Thyroid gland (tissue), 4 donors: ENCODE results near the gene PDZD7.

Source experiments
- CTCF ChIP-seq, 6 experiments: fragments of 200-600 bp in 3 of 6; fragments of 450-650 bp in 3 of 6; sonication (generic) in 3 of 6; IDR thresholded peaks; one replicate each; pipeline ENCODE4 v1.5.1; 2016 to 2019; ENCODE audit warnings: antibody characterized with exemption in 6 of 6, mild to moderate bottlenecking in 2 of 6, inconsistent platforms in 1 of 6, moderate library complexity in 1 of 6
- POLR2A ChIP-seq, 2 donors: fragments of 450-650 bp; IDR thresholded peaks; one replicate each; pipeline ENCODE4 v1.6.1; 2017; ENCODE audit warnings: antibody characterized with exemption in 2 of 2, mild to moderate bottlenecking in 2 of 2, moderate library complexity in 1 of 2

- TF ChIP-seq CTCF (IDR thresholded peaks at IDR 0.05) (peak; percentile 19 to 93 (median 80)), POLR2A (IDR thresholded peaks at IDR 0.05) (no peak)
Observed at GRCh38 chr10:101041252-101041761, 10.4 kb upstream of the PDZD7 start.
